Fibroblast of mammary gland (primary cell): ENCODE measurements around the gene IL17RA.

Source experiments
- DNase-seq: peaks from one replicate; pipeline ENCODE4 v3.0.0-alpha.2; 2010; ENCODE audit warnings: low read depth
- H3K4me3 ChIP-seq: 2 replicates; pipeline ENCODE4 v1.5.1; 2011; ENCODE audit warnings: low read depth, mild to moderate bottlenecking, low read length, moderate library complexity; ENCODE audit not compliant: control insufficient read depth
- CTCF ChIP-seq: conservative IDR thresholded peaks from 2 replicates; pipeline ENCODE4 v1.5.1; 2011; ENCODE audit warnings: low read depth, low read length, inconsistent platforms; ENCODE audit not compliant: control insufficient read depth, insufficient read depth

Gene IL17RA

DNA sequence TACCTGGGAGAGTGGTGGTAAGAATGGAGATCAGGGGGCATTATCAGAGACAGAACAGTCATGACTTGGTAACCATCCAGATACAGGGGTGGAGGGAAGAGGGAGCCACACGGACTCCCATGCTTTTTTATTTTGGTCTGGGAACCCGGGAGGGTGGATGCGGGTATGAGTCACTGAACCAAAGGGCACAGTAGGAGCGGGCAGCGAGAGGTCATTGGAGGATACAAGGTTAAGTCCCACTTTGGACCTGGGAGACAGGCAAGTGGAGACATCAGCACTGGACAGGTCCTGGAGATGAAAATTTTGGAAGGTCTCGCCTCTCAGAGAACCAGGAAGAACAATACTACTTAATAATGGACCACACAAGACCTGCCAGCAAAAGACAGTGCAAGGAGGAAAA lies 67.5 kb downstream of the IL17RA start:
- H3K4me3 ChIP-seq: no peak overlapping the region
- DNase-seq: no peak
- no peak for TF ChIP-seq CTCF

DNA sequence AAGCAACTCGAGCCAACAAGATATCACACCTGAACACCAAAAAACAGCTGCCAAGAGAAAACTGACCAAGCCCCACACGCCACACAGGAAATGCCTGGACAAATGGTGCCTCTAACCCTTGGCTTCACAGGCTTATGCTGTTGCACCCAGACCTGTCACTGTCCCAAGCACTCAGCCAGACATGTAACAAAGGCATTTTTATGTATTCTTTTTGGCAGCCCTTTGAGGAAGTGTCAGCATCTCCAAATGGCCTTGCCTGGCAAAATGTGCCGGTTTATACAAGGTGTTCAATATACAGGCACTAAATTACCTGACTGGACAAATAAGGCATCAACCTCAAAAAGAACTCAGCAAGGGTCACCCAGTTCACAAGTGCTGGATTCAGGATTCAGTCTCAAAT lies 68.2 kb downstream of the IL17RA start:
- no peak overlapping the region for H3K4me3 ChIP-seq
- DNase-seq: no peak
- no peak for TF ChIP-seq CTCF

DNA sequence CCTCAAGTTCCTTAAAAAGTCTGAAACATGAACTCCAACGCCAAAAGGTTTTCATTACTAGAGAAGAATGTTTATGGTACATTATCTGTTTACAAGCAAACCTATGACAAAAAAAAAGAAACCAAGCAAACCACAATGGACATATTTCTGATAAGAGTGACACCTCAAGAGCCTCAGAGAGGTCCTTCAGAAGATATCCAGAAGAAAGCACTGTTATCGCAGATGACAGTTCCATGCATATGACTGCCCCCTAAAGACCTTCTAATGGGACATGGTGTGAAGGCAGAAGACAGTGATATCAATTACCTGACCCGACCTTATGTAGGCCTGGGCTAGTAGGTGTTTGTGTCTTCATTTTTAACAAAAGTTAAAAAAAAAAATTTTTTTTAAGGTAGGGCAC lies 71.1 kb downstream of the IL17RA start:
- TF ChIP-seq CTCF: no peak
- no peak for DNase-seq
- H3K4me3 ChIP-seq: no peak overlapping the region

DNA sequence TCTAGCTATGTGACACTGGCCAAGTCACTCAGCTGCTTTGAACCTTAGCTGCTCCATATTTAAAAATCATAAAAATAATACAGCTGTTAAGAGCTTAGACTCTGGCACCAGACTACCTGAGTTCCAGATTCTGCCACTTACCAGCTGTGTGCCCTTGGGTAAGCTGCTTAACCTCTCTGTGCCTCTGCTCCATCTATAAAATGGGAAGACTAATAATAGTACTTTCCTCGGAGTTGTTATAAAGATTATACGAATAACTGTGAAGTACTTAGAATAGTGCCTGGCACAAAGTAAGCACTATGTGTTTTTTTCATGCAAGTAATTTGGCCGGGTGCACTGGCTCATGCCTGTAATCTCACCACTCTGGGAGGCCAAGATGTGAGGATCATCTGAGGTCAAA lies 72.9 kb downstream of the IL17RA start:
- H3K4me3 ChIP-seq: no peak overlapping the region
- TF ChIP-seq CTCF: no peak
- no peak for DNase-seq

GRCh38 chr22:17158176-17158567 lies 73.4 kb downstream of the IL17RA start:
- H3K4me3 ChIP-seq: peak overlapping the region; percentile 65
- DNase-seq: no peak
- TF ChIP-seq CTCF: no peak

- peak within 1 kb of the TSS; percentile 65 for H3K4me3 ChIP-seq
- TF ChIP-seq CTCF: no peak
- DNase-seq: peak; percentile 75
These were observed 74.0 kb downstream of the IL17RA start, which contains the start of gene HDHD5 for GRCh38 chr22:17158568-17159503. Gene HDHD5, minus strand, starts transcription at chr22:17159277. Its CDS starts 26 bp downstream, at chr22:17159251.
